ENCODE data around the gene ZNF598. TPM values are rescaled to one million over a fixed set of nuclear protein-coding genes. Genes with fewer than 3 reads are reported as not detected.
A peak's percentile ranks its signal among the peaks of the same experiment; 100 is the strongest.
"Not testable (repeated sequence)": the region's sequence is repeated elsewhere in the genome, so short reads cannot be mapped to it uniquely, and the experiment has no call there.

ZNF598 gene
- total RNA-seq, 2 experiments from 2014 or later = 67.8 to 77.1 TPM

- peaks cover 44% of the 10 kb centered on the region for H3K4me1 Mint-ChIP-seq
- peak; percentile 11 for ATAC-seq (ENCODE audit: low read depth)
- H3K27ac Mint-ChIP-seq = peak overlapping the region; percentile 96
- no peaks in the 10 kb centered on the region for H3K27me3 Mint-ChIP-seq
- H3K36me3 Mint-ChIP-seq = peaks cover 22% of the 10 kb centered on the region
- no peaks in the 10 kb centered on the region for H3K9me3 Mint-ChIP-seq
- POLR2A ChIA-PET = interaction anchor here (0.5 to 3.6 kb wide), 32 partner anchors 8 to 1371 kb away, joined by 3 to 50 read pairs (median 6); partner anchors contain the start of genes E4F1, ECI1, GFER and MAPK8IP3
- peak overlapping the region; percentile 96 for H3K4me3 Mint-ChIP-seq
- DNase-seq = no peak
These were observed 45.7 kb downstream of the ZNF598 start for GRCh38 chr16:1963806-1964505.

GRCh38 chr16:1962161-1963153 lies 47.2 kb downstream of the ZNF598 start:
- peak overlapping the region; percentile 96 for H3K27ac Mint-ChIP-seq

GRCh38 chr16:1961651-1962067 lies 48.0 kb downstream of the ZNF598 start:
- no peak for ATAC-seq (ENCODE audit: low read depth)
- Mint-ChIP-seq H3K4me1 (peaks cover 45% of the 10 kb centered on the region), H3K27me3 (no peaks in the 10 kb centered on the region), H3K36me3 (peaks cover 22% of the 10 kb centered on the region), H3K9me3 (no peaks in the 10 kb centered on the region), H3K4me3 (peak overlapping the region; percentile 60), H3K27ac (peak overlapping the region; percentile 48)
- POLR2A ChIA-PET = interaction anchor here (1.1 to 4.0 kb wide), 2 partner anchors 9 to 29 kb away, joined by 3 to 37 read pairs; partner anchors contain the start of gene TBL3
- no peak for DNase-seq

More at GRCh38 chr16:1962161-1963153, 47.2 kb downstream of the ZNF598 start:
- DNase-seq; H3K9me3 Mint-ChIP-seq; H3K27me3 Mint-ChIP-seq; ATAC-seq (ENCODE audit: low read depth): not testable (repeated sequence)
- Mint-ChIP-seq H3K4me3 (peak overlapping the region; percentile 96), H3K36me3 (peaks cover 22% of the 10 kb centered on the region), H3K4me1 (peaks cover 46% of the 10 kb centered on the region)
- POLR2A ChIA-PET = interaction anchor here (1.1 to 2.0 kb wide), 2 partner anchors 9 to 28 kb away, joined by 3 to 9 read pairs; partner anchors contain the start of gene TBL3

GRCh38 chr16:1960665-1961630 lies 48.7 kb downstream of the ZNF598 start:
- no peak for ATAC-seq (ENCODE audit: low read depth)

GRCh38 chr16:1959269-1960039 lies 50.2 kb downstream of the ZNF598 start, which contains the start of gene NDUFB10:
Gene NDUFB10, plus strand, starts transcription at chr16:1959538. Its CDS starts 87 bp downstream, at chr16:1959625.
- ATAC-seq (ENCODE audit: low read depth) (peak; percentile 84), DNase-seq (peak; percentile 96)
- H3K27me3 Mint-ChIP-seq = no peaks in the 10 kb centered on the region
- POLR2A ChIA-PET = interaction anchor here (0.7 to 4.0 kb wide), 3 partner anchors 11 to 180 kb away, joined by 3 to 37 read pairs (median 9); partner anchors contain the start of genes MSRB1 and TBL3
- H3K4me3 Mint-ChIP-seq = peak within 1 kb of the TSS; percentile 97
- H3K27ac Mint-ChIP-seq = peak within 1 kb of the TSS; percentile 96
- no peaks in the 10 kb centered on the region for H3K9me3 Mint-ChIP-seq
- H3K36me3 Mint-ChIP-seq = peaks cover 22% of the 10 kb centered on the region
- H3K4me1 Mint-ChIP-seq = peaks cover 39% of the 10 kb centered on the region

More at GRCh38 chr16:1960665-1961630, 48.7 kb downstream of the ZNF598 start:
- H3K4me3 Mint-ChIP-seq = peak overlapping the region; percentile 97
- peak overlapping the region; percentile 96 for H3K27ac Mint-ChIP-seq
- H3K4me1 Mint-ChIP-seq = peaks cover 45% of the 10 kb centered on the region
- no peaks in the 10 kb centered on the region for H3K27me3 Mint-ChIP-seq
- H3K9me3 Mint-ChIP-seq = no peaks in the 10 kb centered on the region
- POLR2A ChIA-PET = interaction anchor here (0.5 to 4.0 kb wide), 6 partner anchors 9 to 194 kb away, joined by 3 to 37 read pairs (median 4); partner anchors contain the start of genes GFER, MSRB1, TBL3 and TRAF7
- peaks cover 22% of the 10 kb centered on the region for H3K36me3 Mint-ChIP-seq
- no peak for DNase-seq

GRCh38 chr16:1958715-1959268 lies 50.8 kb downstream of the ZNF598 start:
- no peaks in the 10 kb centered on the region for H3K27me3 Mint-ChIP-seq

GRCh38 chr16:1958143-1958491 lies 51.5 kb downstream of the ZNF598 start:
- ATAC-seq (ENCODE audit: low read depth); DNase-seq; H3K27me3 Mint-ChIP-seq; H3K9me3 Mint-ChIP-seq; H3K4me3 Mint-ChIP-seq; H3K27ac Mint-ChIP-seq: not testable (repeated sequence)
- peaks cover 12% of the 10 kb centered on the region for H3K36me3 Mint-ChIP-seq
- H3K4me1 Mint-ChIP-seq = peaks cover 30% of the 10 kb centered on the region
- POLR2A ChIA-PET = interaction anchor here (0.6 to 4.0 kb wide), 2 partner anchors 12 to 358 kb away, joined by 5 to 37 read pairs; partner anchors contain the start of gene TBL3

More at GRCh38 chr16:1958715-1959268, 50.8 kb downstream of the ZNF598 start:
- peak; percentile 5 for ATAC-seq (ENCODE audit: low read depth)
- peaks cover 17% of the 10 kb centered on the region for H3K36me3 Mint-ChIP-seq
- no peak for DNase-seq
- POLR2A ChIA-PET = interaction anchor here (4.0 kb wide), 1 partner anchor 12 kb away, joined by 37 read pairs; the partner anchor contains the start of gene TBL3
- peak overlapping the region; percentile 96 for H3K27ac Mint-ChIP-seq
- H3K4me1 Mint-ChIP-seq = peaks cover 36% of the 10 kb centered on the region
- H3K4me3 Mint-ChIP-seq = peak overlapping the region; percentile 97
- H3K9me3 Mint-ChIP-seq = no peaks in the 10 kb centered on the region

- not testable (repeated sequence) for ATAC-seq (ENCODE audit: low read depth); H3K27ac Mint-ChIP-seq; H3K4me3 Mint-ChIP-seq; H3K36me3 Mint-ChIP-seq; DNase-seq; H3K9me3 Mint-ChIP-seq; H3K27me3 Mint-ChIP-seq
- POLR2A ChIA-PET = interaction anchor here (0.6 to 4.0 kb wide), 2 partner anchors 13 to 359 kb away, joined by 5 to 37 read pairs; partner anchors contain the start of gene TBL3
- peaks cover 26% of the 10 kb centered on the region for H3K4me1 Mint-ChIP-seq
These were observed 52.0 kb downstream of the ZNF598 start for GRCh38 chr16:1957434-1958142.

- DNase-seq (no peak), ATAC-seq (ENCODE audit: low read depth) (no peak)
- H3K27ac Mint-ChIP-seq = no peak overlapping the region
- no peaks in the 10 kb centered on the region for H3K9me3 Mint-ChIP-seq
- no peaks in the 10 kb centered on the region for H3K4me1 Mint-ChIP-seq
- H3K36me3 Mint-ChIP-seq = no peaks in the 10 kb centered on the region
- no peak overlapping the region for H3K4me3 Mint-ChIP-seq
- H3K27me3 Mint-ChIP-seq = peaks cover 2% of the 10 kb centered on the region
- POLR2A ChIA-PET = interaction anchor here (0.7 to 1.9 kb wide), 2 partner anchors 11 to 18 kb away, joined by 3 to 6 read pairs; partner anchors contain the start of genes RPS2 and TBL3
These were observed 55.9 kb downstream of the ZNF598 start for GRCh38 chr16:1953734-1954133.

- DNase-seq (no peak), ATAC-seq (ENCODE audit: low read depth) (no peak)
- Mint-ChIP-seq H3K4me1 (no peaks in the 10 kb centered on the region), H3K27ac (no peak overlapping the region), H3K36me3 (no peaks in the 10 kb centered on the region), H3K4me3 (no peak overlapping the region), H3K27me3 (peaks cover 2% of the 10 kb centered on the region), H3K9me3 (no peaks in the 10 kb centered on the region)
- POLR2A ChIA-PET = interaction anchor here (0.7 to 3.7 kb wide), 2 partner anchors 14 to 21 kb away, joined by 3 to 16 read pairs; partner anchors contain the start of gene RPS2
These were observed 59.1 kb downstream of the ZNF598 start for GRCh38 chr16:1950559-1950958.

Data from activated naive CD8-positive, alpha-beta T cell treated with anti-CD3 and anti-CD28 coated beads, Interleukin-2, amount 10 ng/mL, durations not matched to agents 7 days and 5 days (primary cell).